ENCODE measurements around the gene IL17B. TPM values are rescaled to one million over a fixed set of nuclear protein-coding genes. Genes with fewer than 3 reads are reported as not detected.
A peak's percentile ranks its signal among the peaks of the same experiment; 100 is the strongest.

IL17B gene
- total and polyA plus RNA-seq, 2 of the 13 experiments (the other 11 are each of a cell fraction or from before 2014, with no cell fraction given) = 0.29 to 2.6 TPM

GRCh38 chr5:149367249-149367971 is 11.7 kb downstream of the IL17B start (continued):
- TF ChIP-seq, protein P1, sequence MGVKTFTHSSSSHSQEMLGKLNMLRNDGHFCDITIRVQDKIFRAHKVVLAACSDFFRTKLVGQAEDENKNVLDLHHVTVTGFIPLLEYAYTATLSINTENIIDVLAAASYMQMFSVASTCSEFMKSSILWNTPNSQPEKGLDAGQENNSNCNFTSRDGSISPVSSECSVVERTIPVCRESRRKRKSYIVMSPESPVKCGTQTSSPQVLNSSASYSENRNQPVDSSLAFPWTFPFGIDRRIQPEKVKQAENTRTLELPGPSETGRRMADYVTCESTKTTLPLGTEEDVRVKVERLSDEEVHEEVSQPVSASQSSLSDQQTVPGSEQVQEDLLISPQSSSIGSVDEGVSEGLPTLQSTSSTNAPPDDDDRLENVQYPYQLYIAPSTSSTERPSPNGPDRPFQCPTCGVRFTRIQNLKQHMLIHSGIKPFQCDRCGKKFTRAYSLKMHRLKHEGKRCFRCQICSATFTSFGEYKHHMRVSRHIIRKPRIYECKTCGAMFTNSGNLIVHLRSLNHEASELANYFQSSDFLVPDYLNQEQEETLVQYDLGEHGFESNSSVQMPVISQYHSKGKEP (CRISPR knock-in tag; IDR thresholded peaks at IDR 0.05) = no peak
- TF ChIP-seq ZNF329 (CRISPR knock-in tag; IDR thresholded peaks at IDR 0.05; ENCODE audit: low read depth) = no peak
- no peak for TF ChIP-seq ZNF781 (CRISPR knock-in tag; IDR thresholded peaks at IDR 0.05; ENCODE audit: borderline replicate concordance, not compliant biosample characterization)
- no peak for TF ChIP-seq SAFB2 (CRISPR knock-in tag; IDR thresholded peaks at IDR 0.05; ENCODE audit: borderline replicate concordance, low read depth)
- TF ChIP-seq ZSCAN29 (CRISPR knock-in tag; conservative IDR thresholded peaks at IDR 0.05) = no peak
- TF ChIP-seq ZNF639 (CRISPR knock-in tag; conservative IDR thresholded peaks at IDR 0.05) = no peak
- TF ChIP-seq STAG1 (CRISPR knock-in tag; IDR thresholded peaks at IDR 0.05) = peak; percentile 88
- no peak for TF ChIP-seq ATRX (CRISPR knock-in tag; IDR thresholded peaks at IDR 0.05; ENCODE audit: borderline replicate concordance)
- TF ChIP-seq MXD4 (CRISPR knock-in tag; IDR thresholded peaks at IDR 0.05) = 0 out of 2 replicates have a peak, but pooled peaks have one; percentile 37
- no peak for TF ChIP-seq ZNF549 (CRISPR knock-in tag; IDR thresholded peaks at IDR 0.05)
- no peak for TF ChIP-seq CBFB (CRISPR knock-in tag; IDR thresholded peaks at IDR 0.05)
- TF ChIP-seq, protein P2, sequence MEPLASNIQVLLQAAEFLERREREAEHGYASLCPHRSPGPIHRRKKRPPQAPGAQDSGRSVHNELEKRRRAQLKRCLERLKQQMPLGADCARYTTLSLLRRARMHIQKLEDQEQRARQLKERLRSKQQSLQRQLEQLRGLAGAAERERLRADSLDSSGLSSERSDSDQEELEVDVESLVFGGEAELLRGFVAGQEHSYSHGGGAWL (CRISPR knock-in tag; IDR thresholded peaks at IDR 0.05) = peak; percentile 53; the same call in 1 of the 2 replicates
- TF ChIP-seq KLF9 (CRISPR knock-in tag; IDR thresholded peaks at IDR 0.05; ENCODE audit: low read depth) = no peak
- TF ChIP-seq KDM4B (CRISPR knock-in tag; IDR thresholded peaks at IDR 0.05) = no peak
- no peak for TF ChIP-seq MBD4 (IDR thresholded peaks at IDR 0.05; ENCODE audit: borderline replicate concordance, low read length)
- TF ChIP-seq MEIS2 (CRISPR knock-in tag; IDR thresholded peaks at IDR 0.05) = peak; percentile 84; the same call in 1 of the 2 replicates
- TF ChIP-seq AGO1 (IDR thresholded peaks at IDR 0.05; ENCODE audit: low read depth, low read length, poor library complexity, severe bottlenecking) = no peak
- no peak for TF ChIP-seq ZNF775 (CRISPR knock-in tag; IDR thresholded peaks at IDR 0.05; ENCODE audit: borderline replicate concordance)
- no peak for TF ChIP-seq ZSCAN22 (CRISPR knock-in tag; IDR thresholded peaks at IDR 0.05)
- no peak for TF ChIP-seq ZNF414 (CRISPR knock-in tag; IDR thresholded peaks at IDR 0.05)
- peak; percentile 54 for TF ChIP-seq ELF3 (CRISPR knock-in tag; IDR thresholded peaks at IDR 0.05)
- TF ChIP-seq ZNF264 (CRISPR knock-in tag; IDR thresholded peaks at IDR 0.05) = no peak
- no peak for TF ChIP-seq PRDM15 (CRISPR knock-in tag; IDR thresholded peaks at IDR 0.05)
